HG02798 (cell line): ENCODE data around the gene PRKCD.
A peak's percentile ranks its signal among the peaks of the same experiment; 100 is the strongest.
"Not testable (repeated sequence)": the region's sequence is repeated elsewhere in the genome, so short reads cannot be mapped to it uniquely, and the experiment has no call there.

Experiments used
- ATAC-seq: cut with Tn5 transposase; IDR thresholded peaks from one replicate; pipeline ENCODE4 v1.9.1; 2021; ENCODE audit warnings: mild to moderate bottlenecking; ENCODE audit not compliant: unreplicated experiment, poor library complexity

PRKCD gene

GRCh38 chr3:53139906-53140846, 20.8 kb upstream of the PRKCD start:
- ATAC-seq, result no peak

GRCh38 chr3:53140847-53141845, 19.9 kb upstream of the PRKCD start:
- no peak for ATAC-seq

GRCh38 chr3:53142986-53143385, 18.0 kb upstream of the PRKCD start:
- ATAC-seq, result no peak

GRCh38 chr3:53144446-53144845, 16.6 kb upstream of the PRKCD start:
- ATAC-seq, result no peak

GRCh38 chr3:53144862-53145712, 15.9 kb upstream of the PRKCD start:
- ATAC-seq, result no peak

GRCh38 chr3:53145713-53146080, 15.3 kb upstream of the PRKCD start:
- no peak for ATAC-seq

GRCh38 chr3:53146319-53146891, 14.6 kb upstream of the PRKCD start:
- no peak for ATAC-seq

- peak; percentile 42 for ATAC-seq
Measured at GRCh38 chr3:53147151-53147902, 13.7 kb upstream of the PRKCD start.

GRCh38 chr3:53147903-53148400, 13.1 kb upstream of the PRKCD start:
- peak; percentile 28 for ATAC-seq

- ATAC-seq, result no peak
Measured at GRCh38 chr3:53149006-53149690, 11.9 kb upstream of the PRKCD start.

- ATAC-seq, result no peak
Measured at GRCh38 chr3:53149699-53150098, 11.3 kb upstream of the PRKCD start.

- no peak for ATAC-seq
Measured at GRCh38 chr3:53150247-53151085, 10.5 kb upstream of the PRKCD start.

- ATAC-seq, result not testable (repeated sequence)
Measured at GRCh38 chr3:53151086-53151438, 9.9 kb upstream of the PRKCD start.

GRCh38 chr3:53151465-53151864, 9.5 kb upstream of the PRKCD start:
- no peak for ATAC-seq

GRCh38 chr3:53151870-53152660, 8.9 kb upstream of the PRKCD start:
- ATAC-seq, result no peak

GRCh38 chr3:53153264-53153823, 7.7 kb upstream of the PRKCD start:
- no peak for ATAC-seq
